HG03139 (cell line): ENCODE results near the gene PRKX.
"Not testable (repeated sequence)": the region's sequence is repeated elsewhere in the genome, so short reads cannot be mapped to it uniquely, and the experiment has no call there.

Experiments used
- ATAC-seq: cut with Tn5 transposase; IDR thresholded peaks from one replicate; pipeline ENCODE4 v1.9.1; 2021; ENCODE audit not compliant: unreplicated experiment

PRKX gene

GRCh38 chrX:3712051-3712869 lies 1.2 kb downstream of the PRKX start:
- peak; percentile 6 for ATAC-seq

GRCh38 chrX:3711331-3711917 lies 2.0 kb downstream of the PRKX start:
- no peak for ATAC-seq

- not testable (repeated sequence) for ATAC-seq
These were observed 5.7 kb downstream of the PRKX start for GRCh38 chrX:3707673-3708274.

GRCh38 chrX:3706481-3706880 lies 7.0 kb downstream of the PRKX start:
- no peak for ATAC-seq

GRCh38 chrX:3703251-3703650 lies 10.2 kb downstream of the PRKX start:
- ATAC-seq = not testable (repeated sequence)

- not testable (repeated sequence) for ATAC-seq
These were observed 11.4 kb downstream of the PRKX start for GRCh38 chrX:3702095-3702494.

- not testable (repeated sequence) for ATAC-seq
These were observed 12.0 kb downstream of the PRKX start for GRCh38 chrX:3701445-3701928.

- peak; percentile 48 for ATAC-seq
These were observed 13.5 kb downstream of the PRKX start for GRCh38 chrX:3699821-3700381.

GRCh38 chrX:3697701-3698279 lies 15.7 kb downstream of the PRKX start:
- ATAC-seq = no peak

GRCh38 chrX:3697220-3697684 lies 16.2 kb downstream of the PRKX start:
- ATAC-seq = no peak

- no peak for ATAC-seq
These were observed 17.9 kb downstream of the PRKX start for GRCh38 chrX:3695536-3695935.

- ATAC-seq = no peak
These were observed 23.3 kb downstream of the PRKX start for GRCh38 chrX:3690140-3690539.

GRCh38 chrX:3683236-3683635 lies 30.2 kb downstream of the PRKX start:
- not testable (repeated sequence) for ATAC-seq

GRCh38 chrX:3680459-3680858 lies 33.0 kb downstream of the PRKX start:
- no peak for ATAC-seq

GRCh38 chrX:3679669-3680068 lies 33.8 kb downstream of the PRKX start:
- no peak for ATAC-seq

GRCh38 chrX:3678328-3678727 lies 35.1 kb downstream of the PRKX start:
- no peak for ATAC-seq

- no peak for ATAC-seq
These were observed 38.6 kb downstream of the PRKX start for GRCh38 chrX:3674881-3675280.

- ATAC-seq = no peak
These were observed 43.5 kb downstream of the PRKX start for GRCh38 chrX:3669841-3670475.

GRCh38 chrX:3666975-3667374 lies 46.5 kb downstream of the PRKX start:
- no peak for ATAC-seq

- ATAC-seq = no peak
These were observed 48.5 kb downstream of the PRKX start for GRCh38 chrX:3664921-3665320.
